ENCODE measurements around the gene VTN.
A peak's percentile ranks its signal among the peaks of the same experiment; 100 is the strongest.

VTN gene

GRCh38 chr17:28370035-28370743, at the start of gene VTN:
VTN (minus strand) TSS chr17:28370307; CDS start chr17:28370203, 104 bp downstream.
- FAIRE-seq = no peak
- DNase-seq (ENCODE audit: insufficient read length, low spot score) = no peak

GRCh38 chr17:28416703-28417311, 46.7 kb upstream of the VTN start:
- FAIRE-seq (peak; percentile 87), DNase-seq (ENCODE audit: insufficient read length, low spot score) (peak; percentile 40)

- DNase-seq (ENCODE audit: insufficient read length, low spot score) (no peak), FAIRE-seq (no peak)
Measured at GRCh38 chr17:28415886-28416285, 45.8 kb upstream of the VTN start.

- FAIRE-seq = no peak
Measured at GRCh38 chr17:28413804-28414203, 43.7 kb upstream of the VTN start.

GRCh38 chr17:28412099-28412498, 42.0 kb upstream of the VTN start:
- no peak for DNase-seq (ENCODE audit: insufficient read length, low spot score)
- FAIRE-seq = no peak

More at GRCh38 chr17:28413804-28414203, 43.7 kb upstream of the VTN start:
- no peak for DNase-seq (ENCODE audit: insufficient read length, low spot score)

GRCh38 chr17:28407974-28408306, 37.8 kb upstream of the VTN start:
- no peak for DNase-seq (ENCODE audit: insufficient read length, low spot score)
- no peak for FAIRE-seq

GRCh38 chr17:28407130-28407973, 37.2 kb upstream of the VTN start:
- FAIRE-seq = no peak
- DNase-seq (ENCODE audit: insufficient read length, low spot score) = no peak

- FAIRE-seq (no peak), DNase-seq (ENCODE audit: insufficient read length, low spot score) (no peak)
Measured at GRCh38 chr17:28406473-28406814, 36.3 kb upstream of the VTN start.

GRCh38 chr17:28405632-28406472, 35.7 kb upstream of the VTN start, which contains the start of gene SLC46A1:
SLC46A1 (minus strand) TSS chr17:28406212; CDS start chr17:28406114, 98 bp downstream.
- DNase-seq (ENCODE audit: insufficient read length, low spot score) = peak; percentile 63
- peak; percentile 76 for FAIRE-seq

- DNase-seq (ENCODE audit: insufficient read length, low spot score) = no peak
- no peak for FAIRE-seq
Measured at GRCh38 chr17:28404812-28405570, 34.9 kb upstream of the VTN start.

GRCh38 chr17:28404461-28404811, 34.3 kb upstream of the VTN start:
- FAIRE-seq = no peak
- no peak for DNase-seq (ENCODE audit: insufficient read length, low spot score)

- FAIRE-seq (no peak), DNase-seq (ENCODE audit: insufficient read length, low spot score) (no peak)
Measured at GRCh38 chr17:28404007-28404406, 33.9 kb upstream of the VTN start.

- FAIRE-seq (no peak), DNase-seq (ENCODE audit: insufficient read length, low spot score) (no peak)
Measured at GRCh38 chr17:28402844-28403243, 32.7 kb upstream of the VTN start.

- FAIRE-seq (no peak), DNase-seq (ENCODE audit: insufficient read length, low spot score) (no peak)
Measured at GRCh38 chr17:28402224-28402630, 32.1 kb upstream of the VTN start.

- DNase-seq (ENCODE audit: insufficient read length, low spot score) (no peak), FAIRE-seq (no peak)
Measured at GRCh38 chr17:28399808-28400207, 29.7 kb upstream of the VTN start.

GRCh38 chr17:28398280-28398981, 28.3 kb upstream of the VTN start:
- DNase-seq (ENCODE audit: insufficient read length, low spot score) (no peak), FAIRE-seq (no peak)

GRCh38 chr17:28397687-28398279, 27.7 kb upstream of the VTN start:
- DNase-seq (ENCODE audit: insufficient read length, low spot score) (no peak), FAIRE-seq (no peak)

- DNase-seq (ENCODE audit: insufficient read length, low spot score) = no peak
- FAIRE-seq = no peak
Measured at GRCh38 chr17:28397275-28397674, 27.2 kb upstream of the VTN start.

- FAIRE-seq (no peak), DNase-seq (ENCODE audit: insufficient read length, low spot score) (no peak)
Measured at GRCh38 chr17:28396635-28397239, 26.6 kb upstream of the VTN start.
